DOHH2 (cell line): ENCODE data around the gene LSMEM2.

Source experiments
- H3F3A ChIP-seq: fragments of 200-600 bp; sonication (generic), shearing (Covaris generic); 2 replicates; pipeline ENCODE4 v1.6.0; 2016; ENCODE audit warnings: antibody characterized with exemption, mild to moderate bottlenecking; ENCODE audit not compliant: control insufficient read depth, insufficient read depth
- H3K27ac ChIP-seq: fragments of 200-600 bp; sonication (generic); 2 replicates; pipeline ENCODE4 v1.5.1; 2014; ENCODE audit warnings: low read depth, mild to moderate bottlenecking, low read length, moderate library complexity
- H3K27me3 ChIP-seq: fragments of 200-600 bp; sonication (generic); 2 replicates; pipeline ENCODE4 v1.6.1; 2014; ENCODE audit warnings: mild to moderate bottlenecking, low read length, mixed read lengths; ENCODE audit not compliant: control insufficient read depth
- H3K36me3 ChIP-seq: fragments of 200-600 bp; sonication (generic); 2 replicates; pipeline ENCODE4 v1.6.1; 2014; ENCODE audit warnings: mild to moderate bottlenecking, low read length, moderate library complexity, mixed read lengths; ENCODE audit not compliant: control insufficient read depth
- H3K4me1 ChIP-seq: fragments of 200-600 bp; sonication (generic); 2 replicates; pipeline ENCODE4 v1.6.1; 2014; ENCODE audit warnings: mild to moderate bottlenecking, low read length, mixed read lengths; ENCODE audit not compliant: control insufficient read depth
- H3K4me2 ChIP-seq: fragments of 200-600 bp; sonication (generic); 2 replicates; pipeline ENCODE4 v1.6.0; 2014; ENCODE audit warnings: mild to moderate bottlenecking, low read length, moderate library complexity
- H3K4me3 ChIP-seq: fragments of 200-600 bp; sonication (generic); 2 replicates; pipeline ENCODE4 v1.5.1; 2014; ENCODE audit warnings: mild to moderate bottlenecking, low read length, mixed read lengths
- H3K79me2 ChIP-seq: fragments of 200-600 bp; sonication (generic); 2 replicates; pipeline ENCODE4 v1.6.1; 2014; ENCODE audit warnings: mild to moderate bottlenecking, low read length, mixed read lengths; ENCODE audit not compliant: control insufficient read depth
- H3K9me2 ChIP-seq: fragments of 200-600 bp; sonication (generic); replicated peaks from 2 replicates; pipeline ENCODE4 v1.6.1; 2014; ENCODE audit warnings: mild to moderate bottlenecking, low read length, mixed read lengths; ENCODE audit not compliant: control insufficient read depth
- H3K9me3 ChIP-seq: fragments of 200-600 bp; sonication (generic); 2 replicates; pipeline ENCODE4 v1.6.1; 2014; ENCODE audit warnings: antibody characterized with exemption, low read length, mixed read lengths; ENCODE audit not compliant: control insufficient read depth, insufficient read depth
- H4K20me1 ChIP-seq: fragments of 200-600 bp; sonication (generic); 2 replicates; pipeline ENCODE4 v1.6.0; 2014; ENCODE audit warnings: low read depth, mild to moderate bottlenecking, antibody characterized with exemption, low read length, moderate library complexity; ENCODE audit not compliant: control insufficient read depth, insufficient read depth
- EZH2phosphoT487 ChIP-seq: fragments of 200-600 bp; sonication (generic); IDR thresholded peaks from 2 replicates; pipeline ENCODE4 v1.6.1; 2017; ENCODE audit warnings: borderline replicate concordance, mild to moderate bottlenecking, antibody characterized with exemption, low read length, moderate library complexity, mixed read lengths
- TF ChIP-seq, protein P1 (sequence below): fragments of 200-600 bp; sonication (generic); IDR thresholded peaks from one replicate; pipeline ENCODE4 v1.5.1; 2014; ENCODE audit warnings: antibody characterized with exemption, mild to moderate bottlenecking, low read depth, low read length; ENCODE audit not compliant: poor library complexity, severe bottlenecking

LSMEM2 gene

DNA sequence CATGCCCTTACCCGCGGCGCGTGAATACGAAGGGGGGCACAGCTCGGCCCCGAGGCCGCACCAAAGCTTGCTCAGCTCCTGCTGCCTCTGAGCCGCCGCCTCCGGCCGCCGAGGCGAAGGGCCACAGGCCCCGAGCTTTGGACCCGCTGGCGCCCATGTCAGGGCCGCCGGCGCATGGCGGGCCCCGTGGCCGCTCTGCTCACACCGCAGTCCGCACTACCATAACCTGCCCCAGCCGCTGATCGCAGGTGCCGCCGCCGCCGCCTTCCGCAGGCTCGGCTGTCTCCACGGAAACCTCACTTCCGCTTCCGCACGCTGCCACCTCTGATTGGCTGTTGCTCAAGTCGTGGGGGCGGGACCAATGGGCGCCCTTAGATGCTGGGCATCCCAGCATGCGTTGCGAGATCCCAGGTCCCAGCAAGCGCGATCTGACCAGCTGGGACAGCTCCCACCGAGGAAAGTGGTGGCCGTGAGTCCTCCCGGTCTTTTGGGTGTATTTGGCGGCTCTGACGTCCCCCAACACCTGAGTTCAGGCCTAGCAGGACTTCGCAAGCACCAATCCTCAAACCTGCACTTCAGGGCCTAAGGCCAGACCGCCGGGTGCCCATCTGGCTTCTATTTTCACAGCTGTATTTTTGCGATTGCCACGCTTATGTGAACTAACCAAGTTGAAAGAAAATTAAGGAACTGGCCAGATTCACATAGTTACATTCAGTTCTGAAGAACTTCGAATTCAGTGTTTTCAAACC is 49.2 kb downstream of the LSMEM2 start, which contains the start of gene TUSC2:
TUSC2 (minus strand) TSS at position 281 of the 749 bp plus-strand sequence; CDS start at position 157, 124 bp downstream.
- H3K27ac ChIP-seq, result peak within 1 kb of the TSS; percentile 36
- H3K9me3 ChIP-seq, result no peaks in the 10 kb centered on the region
- H3F3A ChIP-seq, result peaks cover 21% of the 10 kb centered on the region
- peak within 1 kb of the TSS; percentile 91 for H3K4me3 ChIP-seq
- no peaks in the 10 kb centered on the region for H3K9me2 ChIP-seq
- H3K36me3 ChIP-seq, result peaks cover 68% of the 10 kb centered on the region
- peaks cover 23% of the 10 kb centered on the region for H3K4me1 ChIP-seq
- TF ChIP-seq, protein P1, sequence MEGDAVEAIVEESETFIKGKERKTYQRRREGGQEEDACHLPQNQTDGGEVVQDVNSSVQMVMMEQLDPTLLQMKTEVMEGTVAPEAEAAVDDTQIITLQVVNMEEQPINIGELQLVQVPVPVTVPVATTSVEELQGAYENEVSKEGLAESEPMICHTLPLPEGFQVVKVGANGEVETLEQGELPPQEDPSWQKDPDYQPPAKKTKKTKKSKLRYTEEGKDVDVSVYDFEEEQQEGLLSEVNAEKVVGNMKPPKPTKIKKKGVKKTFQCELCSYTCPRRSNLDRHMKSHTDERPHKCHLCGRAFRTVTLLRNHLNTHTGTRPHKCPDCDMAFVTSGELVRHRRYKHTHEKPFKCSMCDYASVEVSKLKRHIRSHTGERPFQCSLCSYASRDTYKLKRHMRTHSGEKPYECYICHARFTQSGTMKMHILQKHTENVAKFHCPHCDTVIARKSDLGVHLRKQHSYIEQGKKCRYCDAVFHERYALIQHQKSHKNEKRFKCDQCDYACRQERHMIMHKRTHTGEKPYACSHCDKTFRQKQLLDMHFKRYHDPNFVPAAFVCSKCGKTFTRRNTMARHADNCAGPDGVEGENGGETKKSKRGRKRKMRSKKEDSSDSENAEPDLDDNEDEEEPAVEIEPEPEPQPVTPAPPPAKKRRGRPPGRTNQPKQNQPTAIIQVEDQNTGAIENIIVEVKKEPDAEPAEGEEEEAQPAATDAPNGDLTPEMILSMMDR, result no peak
- no peak for TF ChIP-seq EZH2phosphoT487
- peaks cover 35% of the 10 kb centered on the region for H3K79me2 ChIP-seq
- H3K27me3 ChIP-seq, result no peaks in the 10 kb centered on the region
- peak within 1 kb of the TSS; percentile 72 for H3K4me2 ChIP-seq
- H4K20me1 ChIP-seq, result no peaks in the 10 kb centered on the region

DNA sequence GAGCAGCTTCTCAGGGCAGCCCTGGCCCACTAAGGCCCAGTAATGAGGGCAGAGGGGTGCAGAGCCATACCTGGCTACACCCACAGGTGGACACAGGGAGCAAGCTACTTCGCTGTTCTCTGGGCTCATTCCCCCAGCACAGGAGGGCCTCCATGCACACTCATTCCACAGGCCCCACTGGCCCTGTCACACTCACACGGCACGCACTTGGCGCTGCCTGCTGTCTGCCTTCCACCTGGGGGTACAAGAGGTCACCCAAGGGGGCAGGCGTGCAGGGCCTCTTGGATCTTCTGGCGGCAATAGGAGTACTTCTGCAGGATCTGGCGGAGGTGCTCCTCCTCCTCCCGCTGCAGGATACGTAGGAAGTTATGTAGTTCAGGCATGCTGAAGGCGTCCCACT is 51.4 kb downstream of the LSMEM2 start:
- no peak for TF ChIP-seq EZH2phosphoT487
- TF ChIP-seq, protein P1, result no peak
- peaks cover 38% of the 10 kb centered on the region for H3K4me1 ChIP-seq
- no peak overlapping the region for H3K27ac ChIP-seq
- no peaks in the 10 kb centered on the region for H3K9me3 ChIP-seq
- peaks cover 21% of the 10 kb centered on the region for H3F3A ChIP-seq
- H3K27me3 ChIP-seq, result no peaks in the 10 kb centered on the region
- H3K36me3 ChIP-seq, result peaks cover 78% of the 10 kb centered on the region
- no peaks in the 10 kb centered on the region for H3K9me2 ChIP-seq
- no peak overlapping the region for H3K4me3 ChIP-seq
- H3K79me2 ChIP-seq, result peaks cover 57% of the 10 kb centered on the region
- H4K20me1 ChIP-seq, result no peaks in the 10 kb centered on the region
- no peak overlapping the region for H3K4me2 ChIP-seq

DNA sequence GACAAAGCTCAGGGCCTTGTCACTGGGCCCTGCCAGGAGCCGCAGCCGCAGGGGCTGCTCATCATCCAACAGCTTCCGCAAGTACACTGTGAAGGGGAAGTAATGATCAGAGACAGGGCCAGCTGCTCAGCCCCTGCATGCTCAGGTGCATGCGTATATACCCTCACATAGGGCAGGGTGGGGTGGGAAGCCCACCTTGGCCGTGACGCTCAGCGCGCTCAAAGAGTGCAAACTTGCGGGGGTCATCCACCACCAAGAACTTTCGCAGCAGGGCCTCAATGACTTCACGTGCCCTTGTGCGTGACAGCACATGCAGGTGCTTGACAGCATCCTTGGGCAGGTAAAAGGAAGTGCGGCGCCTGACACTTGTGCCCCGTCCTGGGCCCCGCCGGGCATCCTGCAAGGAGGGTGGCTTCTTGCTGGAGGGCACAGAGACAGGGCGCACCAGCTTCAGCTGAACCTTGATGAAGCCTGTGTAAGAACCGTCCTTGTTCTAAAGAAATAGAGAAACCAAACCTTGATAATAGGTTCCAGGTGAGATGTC is 52.5 kb downstream of the LSMEM2 start:
- no peaks in the 10 kb centered on the region for H3K27me3 ChIP-seq
- no peak overlapping the region for H3K4me2 ChIP-seq
- H3K27ac ChIP-seq, result no peak overlapping the region
- no peaks in the 10 kb centered on the region for H3K9me3 ChIP-seq
- H3F3A ChIP-seq, result peaks cover 21% of the 10 kb centered on the region
- TF ChIP-seq, protein P1, result no peak
- no peak for TF ChIP-seq EZH2phosphoT487
- 0 out of 2 replicates have a peak, but pooled peaks cover 8% of the 10 kb centered on the region for H4K20me1 ChIP-seq
- no peak overlapping the region for H3K4me3 ChIP-seq
- peaks cover 78% of the 10 kb centered on the region for H3K36me3 ChIP-seq
- H3K9me2 ChIP-seq, result no peaks in the 10 kb centered on the region
- H3K4me1 ChIP-seq, result peaks cover 46% of the 10 kb centered on the region
- peaks cover 62% of the 10 kb centered on the region for H3K79me2 ChIP-seq
